HG03139 (cell line): ENCODE results near the gene HEATR5A.
"Not testable (repeated sequence)": the region's sequence is repeated elsewhere in the genome, so short reads cannot be mapped to it uniquely, and the experiment has no call there.

ENCODE experiments used
- ATAC-seq: cut with Tn5 transposase; IDR thresholded peaks from one replicate; pipeline ENCODE4 v1.9.1; 2021; ENCODE audit not compliant: unreplicated experiment

Gene HEATR5A

GRCh38 chr14:31287294-31287972, 132.9 kb downstream of the HEATR5A start:
- ATAC-seq, result no peak

DNA sequence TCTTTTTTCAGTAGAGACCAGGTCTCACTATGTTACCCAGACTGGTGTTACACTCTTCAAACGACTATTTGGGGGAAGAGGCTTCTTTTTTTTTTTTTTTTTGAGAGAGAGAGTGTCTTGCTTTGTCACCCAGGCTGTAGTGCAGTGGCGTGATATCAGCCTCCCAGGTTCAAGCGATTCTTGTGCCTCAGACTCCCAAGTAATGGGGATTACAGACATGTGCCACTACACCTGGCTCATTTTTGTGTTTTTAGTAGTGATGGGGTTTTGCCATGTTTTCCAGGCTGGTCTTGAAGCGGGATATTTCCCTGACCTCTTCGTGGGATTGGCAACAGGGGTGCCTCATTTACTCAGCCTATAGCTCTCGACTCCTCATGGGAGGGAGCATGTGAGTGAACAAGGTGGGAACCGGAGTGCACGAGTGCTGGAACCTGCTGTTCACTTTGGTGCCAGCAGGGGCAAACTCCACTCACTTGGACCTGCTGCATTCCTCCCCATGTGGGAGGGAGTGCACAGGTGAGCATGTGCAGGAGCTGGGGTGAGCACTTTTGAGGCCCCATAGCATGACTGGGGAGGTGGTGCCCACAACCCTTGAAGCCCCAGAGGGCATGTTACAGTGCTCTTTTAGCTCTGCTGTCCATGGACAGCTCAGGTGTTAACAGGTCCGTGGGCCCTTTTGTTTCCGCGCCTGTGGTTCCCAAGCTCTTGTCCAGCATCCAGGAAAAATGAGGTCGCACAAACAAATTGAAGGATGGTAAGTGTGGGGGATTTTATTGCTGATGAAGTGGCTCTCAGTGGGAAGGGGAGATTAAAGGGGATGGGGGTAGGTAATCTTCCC, 133.7 kb downstream of the HEATR5A start:
- no peak for ATAC-seq

- peak; percentile 71 for ATAC-seq
Observed at GRCh38 chr14:31283578-31284252, 136.6 kb downstream of the HEATR5A start.

GRCh38 chr14:31283153-31283552, 137.2 kb downstream of the HEATR5A start:
- ATAC-seq, result no peak

DNA sequence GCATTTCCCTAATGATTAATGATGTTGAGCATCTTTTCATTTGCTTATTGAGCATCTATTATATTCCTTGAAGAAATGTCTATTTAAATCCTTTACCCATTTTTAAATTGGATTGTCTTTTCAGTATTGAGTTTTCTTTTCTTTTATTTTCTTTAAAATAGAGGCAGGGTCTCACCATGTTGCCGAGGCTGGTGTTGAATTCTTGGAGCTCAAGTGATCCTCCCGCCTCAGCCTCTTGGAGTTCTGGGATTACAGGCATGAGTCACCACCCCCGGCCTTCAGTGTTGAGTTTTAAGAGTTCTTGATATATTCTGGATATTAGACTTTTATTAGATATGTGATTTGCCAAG, 139.5 kb downstream of the HEATR5A start:
- no peak for ATAC-seq

- ATAC-seq, result no peak
Observed at GRCh38 chr14:31280132-31280870, 140.0 kb downstream of the HEATR5A start.

GRCh38 chr14:31278883-31279282, 141.5 kb downstream of the HEATR5A start:
- ATAC-seq, result no peak

DNA sequence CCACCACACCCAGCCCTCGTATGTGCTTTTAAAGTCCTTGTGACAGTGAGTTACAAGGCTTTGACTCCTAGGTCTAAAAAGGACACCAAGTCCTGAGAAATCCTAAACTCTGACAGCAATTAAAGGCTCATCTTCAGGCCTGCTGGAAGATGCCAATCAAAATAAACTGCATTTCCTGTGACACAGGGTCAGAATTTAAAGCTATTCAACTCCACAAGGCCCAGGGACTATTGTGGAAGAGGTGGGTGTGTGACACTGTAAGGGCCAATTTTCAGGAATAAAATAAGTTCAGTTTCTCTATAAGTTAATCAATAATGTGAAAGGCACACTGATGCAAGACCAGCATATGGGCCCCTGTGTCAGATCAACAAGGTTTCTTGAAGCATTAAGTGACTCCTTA, 143.3 kb downstream of the HEATR5A start:
- no peak for ATAC-seq

DNA sequence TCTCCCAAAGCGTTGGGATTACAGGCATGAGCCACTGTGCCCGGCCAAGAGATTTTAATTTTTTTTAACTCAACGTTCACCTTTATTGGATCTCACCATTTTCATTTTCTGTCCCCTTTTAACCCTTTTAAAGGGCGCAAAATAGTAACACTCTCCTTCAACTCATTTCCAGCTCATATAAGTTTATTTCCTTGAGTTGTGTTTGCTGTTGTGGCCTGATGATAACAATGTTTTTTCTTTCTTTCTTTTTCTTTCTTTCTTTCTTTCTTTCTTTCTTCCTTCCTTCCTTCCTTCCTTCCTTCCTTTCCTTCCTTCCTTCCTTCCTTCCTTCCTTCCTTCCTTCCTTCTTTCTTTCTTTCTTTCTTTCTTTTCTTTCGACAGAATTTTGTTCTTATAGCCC, 143.9 kb downstream of the HEATR5A start:
- not testable (repeated sequence) for ATAC-seq

DNA sequence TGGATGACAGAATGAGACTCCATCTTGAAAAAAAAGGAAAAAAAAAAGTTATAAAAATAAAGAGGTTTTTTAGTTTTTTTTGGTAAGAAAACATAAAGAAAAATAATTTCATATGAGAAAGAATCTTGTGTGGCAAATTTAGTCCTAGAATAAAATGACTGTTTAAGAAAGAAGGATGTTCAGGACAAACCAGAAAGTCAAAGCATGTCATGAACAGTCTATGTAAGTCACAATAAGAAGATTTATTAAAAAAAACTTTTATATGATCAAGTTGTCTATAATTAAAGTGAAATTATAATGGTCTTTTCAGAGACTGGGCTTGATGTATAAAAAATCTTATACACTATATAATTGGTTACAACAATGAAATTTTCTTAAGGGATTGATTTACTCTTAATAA, 144.6 kb downstream of the HEATR5A start:
- no peak for ATAC-seq

DNA sequence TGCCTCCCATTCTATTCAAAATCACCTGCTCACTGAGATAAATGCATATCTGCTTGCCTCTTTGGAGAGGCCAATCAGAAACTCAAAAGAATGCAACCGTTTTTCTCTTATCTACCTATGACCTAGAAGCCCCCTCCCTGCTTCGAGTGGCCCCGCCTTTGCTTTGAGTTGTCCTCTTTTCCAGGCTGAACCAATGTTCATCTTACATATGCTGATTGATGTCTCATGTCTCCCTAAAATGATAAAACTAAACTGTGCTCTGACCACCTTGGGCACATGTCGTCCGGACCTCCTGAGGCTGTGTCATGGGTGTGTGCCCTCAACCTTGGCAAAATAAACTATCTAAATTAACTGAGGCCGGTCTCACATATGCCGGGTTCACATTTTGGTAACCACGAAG, 148.7 kb downstream of the HEATR5A start:
- no peak for ATAC-seq

GRCh38 chr14:31270196-31270772, 150.1 kb downstream of the HEATR5A start:
- no peak for ATAC-seq

DNA sequence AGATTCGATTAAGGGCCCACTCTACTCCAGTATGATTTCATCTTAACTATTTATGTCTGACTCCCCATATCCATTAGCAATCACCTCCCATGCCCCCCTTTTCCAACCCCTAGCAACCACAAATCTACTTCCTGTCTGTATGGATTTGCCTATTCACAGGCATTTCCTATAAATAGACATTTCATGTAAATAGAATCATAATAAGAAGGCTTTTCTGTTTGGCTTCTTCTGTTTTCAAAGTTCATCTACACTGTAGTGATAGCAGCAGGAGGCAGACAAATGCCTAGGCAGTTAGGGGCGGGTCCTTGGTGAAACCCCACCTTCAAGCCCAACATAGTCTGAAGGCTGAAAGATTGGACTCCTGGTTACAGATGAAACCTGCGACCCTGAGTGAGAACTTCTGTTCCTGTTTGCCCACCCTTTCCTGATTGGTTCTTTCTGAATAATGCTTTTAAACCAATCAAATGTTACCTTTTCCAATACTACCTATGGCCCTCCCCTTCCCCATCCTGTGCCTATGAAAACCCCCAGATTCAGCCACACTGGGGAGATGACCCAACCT, 150.6 kb downstream of the HEATR5A start:
- ATAC-seq, result no peak

DNA sequence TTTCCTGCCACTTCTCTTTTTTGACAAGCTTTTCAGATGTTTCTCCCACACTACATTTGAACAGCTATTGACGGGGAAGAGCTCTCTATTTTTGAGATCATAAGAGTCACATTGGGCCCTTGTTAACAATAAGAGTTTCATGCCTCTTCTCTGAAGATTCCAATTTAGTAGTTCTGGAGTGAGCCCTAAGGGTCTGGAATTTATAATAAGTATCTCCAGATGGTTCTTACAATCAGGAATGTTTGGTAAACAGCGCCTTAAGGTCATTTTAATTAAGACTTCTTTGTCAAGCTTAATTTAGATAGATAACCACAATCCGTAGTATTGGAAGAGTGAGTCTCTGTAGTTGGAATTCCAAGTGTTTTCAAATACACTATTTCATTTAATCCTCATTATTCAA, 152.1 kb downstream of the HEATR5A start:
- no peak for ATAC-seq

DNA sequence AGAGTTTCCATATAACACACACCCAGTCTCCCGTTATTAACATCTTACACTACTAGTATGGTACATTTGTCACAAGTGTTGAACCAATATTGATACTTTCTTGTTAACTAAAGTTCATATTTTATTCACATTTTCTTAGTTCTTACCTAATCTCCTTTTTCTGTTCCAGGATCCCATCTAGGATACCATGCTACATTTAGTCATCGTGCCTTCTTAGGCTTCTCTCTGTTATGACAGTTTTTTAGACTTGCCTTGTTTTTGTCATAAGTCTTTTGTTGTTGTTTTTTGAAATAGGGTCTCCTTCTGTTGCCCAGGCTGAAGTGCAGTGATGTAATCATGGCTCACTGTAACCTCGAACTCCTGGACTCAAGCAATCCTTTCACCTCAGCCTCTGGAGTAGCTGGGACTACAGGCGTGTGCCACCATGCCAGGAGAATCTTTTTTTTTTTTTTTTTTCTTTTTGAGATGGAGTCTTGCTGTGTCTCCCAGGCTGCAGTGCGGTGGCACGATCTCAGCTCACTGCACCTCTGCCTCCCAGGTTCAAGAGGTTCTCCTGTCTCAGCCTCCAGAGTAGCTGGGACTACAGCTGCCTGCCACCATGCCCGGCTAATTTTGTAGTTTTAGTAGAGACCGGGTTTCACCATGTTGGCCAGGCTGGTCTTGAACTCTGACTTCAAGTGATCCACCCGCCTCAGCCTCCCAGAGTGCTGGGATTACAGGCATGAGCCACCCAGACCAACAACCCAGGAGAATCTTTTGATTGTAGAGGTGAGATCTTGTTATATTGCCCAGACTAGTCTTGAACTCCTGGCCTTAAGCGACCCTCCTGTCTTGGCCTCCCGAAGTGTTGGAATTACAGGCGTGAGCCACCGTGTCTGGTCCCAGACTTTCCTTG, 153.7 kb downstream of the HEATR5A start:
- ATAC-seq, result no peak

DNA sequence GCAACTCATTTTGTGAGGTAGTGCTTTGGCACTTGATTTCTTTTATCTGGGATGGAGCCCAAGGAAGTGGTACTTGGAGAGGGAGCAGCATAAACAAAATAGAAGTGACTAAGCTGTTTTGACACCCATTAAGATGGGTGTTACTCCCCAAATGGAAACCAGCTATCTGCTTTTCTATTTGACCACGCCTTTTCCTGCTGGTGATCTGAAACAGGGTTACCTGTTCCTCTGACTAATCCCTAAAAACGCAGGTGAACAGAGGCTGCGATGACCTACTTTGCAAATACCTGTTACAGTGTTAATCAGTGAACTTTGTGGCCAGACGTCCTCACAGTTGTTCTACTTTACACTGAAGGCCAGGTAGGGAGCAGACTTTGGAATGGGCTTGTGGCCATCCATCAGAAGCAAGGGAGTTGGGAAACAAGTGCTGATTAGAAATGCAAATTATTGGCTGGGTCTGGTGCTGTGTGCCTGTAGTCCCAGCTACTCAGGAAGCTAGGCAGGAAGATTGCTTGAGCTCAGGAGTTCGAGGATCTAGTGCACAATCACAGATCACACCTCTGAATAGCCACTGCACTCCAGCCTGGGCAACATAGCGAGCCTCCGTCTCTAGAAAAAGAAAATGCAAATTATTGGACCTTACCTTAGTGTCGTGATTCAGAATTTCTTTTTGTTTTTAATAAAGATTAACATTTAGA, 154.5 kb downstream of the HEATR5A start:
- no peak for ATAC-seq

GRCh38 chr14:31263485-31264133, 156.7 kb downstream of the HEATR5A start:
- ATAC-seq, result no peak
